Smooth muscle cell (in vitro differentiated cells): Measurements from ENCODE around the gene SNRNP200. TPM values are rescaled to one million over a fixed set of nuclear protein-coding genes. Genes with fewer than 3 reads are reported as not detected.

ENCODE experiments used
- DNase-seq: peaks from one replicate; lab custom pipeline; 2025; ENCODE audit not compliant: unreplicated experiment; lab: John Stamatoyannopoulos, UW
- H2AFZ ChIP-seq: fragments of 200-600 bp; sonication (generic); 2 replicates; pipeline ENCODE4 v1.6.0; 2016; ENCODE audit warnings: antibody characterized with exemption, low read depth, mild to moderate bottlenecking
- H3F3A ChIP-seq: fragments of 200-600 bp; sonication (generic); 2 replicates; pipeline ENCODE4 v1.6.0; 2017; ENCODE audit warnings: antibody characterized with exemption, low read depth
- H3K27ac ChIP-seq: fragments of 200-600 bp; sonication (generic); 2 replicates; pipeline ENCODE4 v1.5.1; 2016; ENCODE audit warnings: low read depth, mild to moderate bottlenecking
- H3K27me3 ChIP-seq: fragments of 200-600 bp; sonication (generic); 2 replicates; pipeline ENCODE4 v1.6.1; 2016; ENCODE audit warnings: low read depth, mild to moderate bottlenecking
- H3K36me3 ChIP-seq: fragments of 200-600 bp; sonication (generic); 2 replicates; pipeline ENCODE4 v1.5.1; 2016; ENCODE audit warnings: low read depth
- H3K4me1 ChIP-seq: fragments of 200-600 bp; sonication (generic); 2 replicates; pipeline ENCODE4 v1.5.1; 2016; ENCODE audit warnings: low read depth
- H3K4me2 ChIP-seq: fragments of 200-600 bp; sonication (generic); 2 replicates; pipeline ENCODE4 v1.6.0; 2016; ENCODE audit warnings: mild to moderate bottlenecking
- H3K4me3 ChIP-seq: fragments of 200-600 bp; sonication (generic); 2 replicates; pipeline ENCODE4 v1.5.1; 2016; ENCODE audit warnings: mild to moderate bottlenecking
- H3K79me2 ChIP-seq: fragments of 200-600 bp; sonication (generic); 2 replicates; pipeline ENCODE4 v1.6.0; 2016; ENCODE audit warnings: low read depth, mild to moderate bottlenecking
- H3K9ac ChIP-seq: fragments of 200-600 bp; sonication (generic); 2 replicates; pipeline ENCODE4 v1.6.0; 2016; ENCODE audit warnings: low read depth
- H3K9me3 ChIP-seq: fragments of 200-600 bp; sonication (generic); replicated peaks from 2 replicates; pipeline ENCODE4 v1.5.1; 2016; ENCODE audit warnings: low read depth
- H4K20me1 ChIP-seq: fragments of 200-600 bp; sonication (generic); 2 replicates; pipeline ENCODE4 v1.6.0; 2016; ENCODE audit warnings: low read depth
- WGBS: methylation state at CpG from one replicate; pipeline ENCODE4 v1.1.7; 2016; ENCODE audit warnings: low lambda C conversion rate; 5-methylcytosine and 5-hydroxymethylcytosine counted together
- polyA plus RNA-seq: library from polyadenylated mRNA; unstranded; fragments of >200 nt; fragmentation: Nextera tagmentation; extraction: Ambion mirVana; gene quantifications from 2 replicates; pipeline ENCODE4 v1.2.1, GENCODE V29; 2016
- total RNA-seq: library from RNA; depleted of rRNA; stranded (reverse); fragments of >200 nt; gene quantifications from 2 replicates; pipeline ENCODE4 v1.2.3, GENCODE V29; 2014
- TF ChIP-seq, protein P1 (sequence below): fragments of 200-600 bp; sonication (generic); IDR thresholded peaks from 2 replicates; pipeline ENCODE4 v1.5.1; 2017; ENCODE audit warnings: borderline replicate concordance, mild to moderate bottlenecking, antibody characterized with exemption; ENCODE audit not compliant: insufficient read depth, poor library complexity, severe bottlenecking

Gene SNRNP200
- total and polyA plus RNA-seq, 2 experiments from 2014 or later = 49.5 to 54.1 TPM

DNA sequence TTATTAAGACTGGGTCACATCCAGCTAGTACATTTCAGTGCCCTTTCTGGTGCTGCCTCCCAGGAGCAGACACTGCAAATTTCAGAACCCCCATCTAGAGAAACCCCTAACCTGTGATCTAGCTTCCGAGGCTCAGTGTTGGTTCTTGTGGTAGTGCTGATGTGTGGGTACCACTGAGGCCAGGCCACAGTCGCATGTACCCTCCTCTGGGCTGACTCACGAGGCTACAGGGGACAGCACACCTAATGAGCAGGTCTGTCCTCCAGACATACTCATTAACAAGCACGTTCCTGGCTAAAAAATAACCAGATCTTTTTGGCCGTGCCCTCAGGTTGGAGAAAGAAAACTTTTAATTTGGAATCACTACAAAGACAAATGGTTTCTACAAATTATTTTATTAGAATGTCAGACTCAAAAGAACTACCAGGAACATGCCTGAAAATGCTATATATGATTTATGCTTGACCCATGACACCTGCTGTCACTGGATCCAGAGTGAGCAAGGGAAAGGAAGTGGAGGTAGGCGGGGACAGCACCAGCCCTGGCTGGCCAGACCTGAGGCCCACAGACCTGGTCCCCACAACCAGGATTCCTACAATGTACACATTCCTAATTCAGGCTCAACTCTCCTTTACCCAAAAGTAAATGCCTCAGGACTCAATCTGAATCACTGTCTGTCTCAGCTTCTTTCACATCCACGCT, 30.8 kb downstream of the SNRNP200 start:
- Histone ChIP-seq H3F3A (peaks cover 10% of the 10 kb centered on the region), H3K4me3 (no peak overlapping the region), H3K27me3 (no peaks in the 10 kb centered on the region), H3K79me2 (no peaks in the 10 kb centered on the region), H3K4me1 (no peaks in the 10 kb centered on the region), H2AFZ (no peak overlapping the region), H3K9me3 (no peaks in the 10 kb centered on the region), H3K36me3 (peaks cover 6% of the 10 kb centered on the region), H4K20me1 (no peaks in the 10 kb centered on the region), H3K27ac (peak overlapping the region; percentile 44), H3K9ac (no peak overlapping the region), H3K4me2 (no peak overlapping the region)
- no peak for DNase-seq
- WGBS = 87% methylated on average over 7 of the region's 7 CpGs
- TF ChIP-seq, protein P1, sequence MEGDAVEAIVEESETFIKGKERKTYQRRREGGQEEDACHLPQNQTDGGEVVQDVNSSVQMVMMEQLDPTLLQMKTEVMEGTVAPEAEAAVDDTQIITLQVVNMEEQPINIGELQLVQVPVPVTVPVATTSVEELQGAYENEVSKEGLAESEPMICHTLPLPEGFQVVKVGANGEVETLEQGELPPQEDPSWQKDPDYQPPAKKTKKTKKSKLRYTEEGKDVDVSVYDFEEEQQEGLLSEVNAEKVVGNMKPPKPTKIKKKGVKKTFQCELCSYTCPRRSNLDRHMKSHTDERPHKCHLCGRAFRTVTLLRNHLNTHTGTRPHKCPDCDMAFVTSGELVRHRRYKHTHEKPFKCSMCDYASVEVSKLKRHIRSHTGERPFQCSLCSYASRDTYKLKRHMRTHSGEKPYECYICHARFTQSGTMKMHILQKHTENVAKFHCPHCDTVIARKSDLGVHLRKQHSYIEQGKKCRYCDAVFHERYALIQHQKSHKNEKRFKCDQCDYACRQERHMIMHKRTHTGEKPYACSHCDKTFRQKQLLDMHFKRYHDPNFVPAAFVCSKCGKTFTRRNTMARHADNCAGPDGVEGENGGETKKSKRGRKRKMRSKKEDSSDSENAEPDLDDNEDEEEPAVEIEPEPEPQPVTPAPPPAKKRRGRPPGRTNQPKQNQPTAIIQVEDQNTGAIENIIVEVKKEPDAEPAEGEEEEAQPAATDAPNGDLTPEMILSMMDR = no peak

DNA sequence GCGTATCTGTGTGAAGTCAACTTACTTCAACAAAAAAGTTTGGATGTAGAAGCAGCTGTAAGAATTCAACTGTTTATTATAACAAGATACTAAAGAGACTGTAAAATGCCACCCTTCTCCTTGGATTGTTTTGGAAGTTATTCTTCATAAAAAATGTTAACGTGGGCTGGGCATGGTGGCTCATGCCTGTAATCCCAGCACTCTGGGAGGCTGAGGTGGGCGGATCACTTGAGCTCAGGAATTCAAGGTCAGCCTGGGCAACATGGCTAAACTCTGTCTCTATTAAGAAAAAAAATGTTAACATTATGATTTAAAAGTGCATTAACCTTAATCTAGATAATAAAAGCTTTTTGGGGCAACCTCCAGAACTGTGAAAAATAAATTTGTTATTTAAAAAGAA, 31.6 kb downstream of the SNRNP200 start:
- H3K79me2 ChIP-seq = no peaks in the 10 kb centered on the region
- H3F3A ChIP-seq = peaks cover 10% of the 10 kb centered on the region
- no peak overlapping the region for H2AFZ ChIP-seq
- no peak for DNase-seq
- no peaks in the 10 kb centered on the region for H3K9me3 ChIP-seq
- H3K4me3 ChIP-seq = no peak overlapping the region
- no peak overlapping the region for H3K4me2 ChIP-seq
- H3K27me3 ChIP-seq = no peaks in the 10 kb centered on the region
- no peaks in the 10 kb centered on the region for H3K4me1 ChIP-seq
- no peak overlapping the region for H3K9ac ChIP-seq
- H3K27ac ChIP-seq = peak overlapping the region; percentile 44
- H4K20me1 ChIP-seq = no peaks in the 10 kb centered on the region
- TF ChIP-seq, protein P1 = no peak
- WGBS = 71% methylated on average over 3 of the region's 3 CpGs
- peaks cover 6% of the 10 kb centered on the region for H3K36me3 ChIP-seq

DNA sequence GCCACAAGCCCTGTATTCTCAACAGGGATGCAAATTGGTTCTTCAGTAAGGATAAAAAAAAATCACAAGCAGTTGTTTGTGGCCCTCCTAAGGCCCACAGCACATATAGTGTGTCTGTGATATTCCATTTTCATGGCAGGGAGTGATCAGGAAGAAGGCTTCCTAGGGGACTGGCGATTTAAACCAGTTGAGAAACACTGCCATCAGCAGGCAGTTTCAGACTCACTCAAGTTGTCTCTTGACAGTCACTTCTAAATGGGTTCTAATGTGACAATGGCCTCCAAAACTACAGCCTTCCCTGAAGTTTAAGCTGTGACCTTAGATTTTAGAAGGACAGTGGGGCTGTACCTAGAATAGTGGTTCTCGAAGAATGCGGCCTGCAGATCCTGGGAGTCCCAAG, 33.4 kb downstream of the SNRNP200 start:
- no peak overlapping the region for H2AFZ ChIP-seq
- peaks cover 14% of the 10 kb centered on the region for H3K79me2 ChIP-seq
- H3K27ac ChIP-seq = no peak overlapping the region
- H3K4me2 ChIP-seq = no peak overlapping the region
- DNase-seq = no peak
- TF ChIP-seq, protein P1 = no peak
- H3K4me1 ChIP-seq = no peaks in the 10 kb centered on the region
- H4K20me1 ChIP-seq = no peaks in the 10 kb centered on the region
- H3K27me3 ChIP-seq = no peaks in the 10 kb centered on the region
- H3K36me3 ChIP-seq = peaks cover 1% of the 10 kb centered on the region
- peaks cover 10% of the 10 kb centered on the region for H3F3A ChIP-seq
- no peak overlapping the region for H3K4me3 ChIP-seq
- 97% methylated on average over 3 of the region's 3 CpGs for WGBS
- H3K9ac ChIP-seq = no peak overlapping the region
- no peaks in the 10 kb centered on the region for H3K9me3 ChIP-seq
